GM18870 (cell line): ENCODE data around the gene C7orf57.
"Not testable (repeated sequence)": the region's sequence is repeated elsewhere in the genome, so short reads cannot be mapped to it uniquely, and the experiment has no call there.

ENCODE experiments used
- ATAC-seq: cut with Tn5 transposase; IDR thresholded peaks from one replicate; pipeline ENCODE4 v1.9.1; 2021; ENCODE audit warnings: moderate library complexity; ENCODE audit not compliant: unreplicated experiment

Gene C7orf57

DNA sequence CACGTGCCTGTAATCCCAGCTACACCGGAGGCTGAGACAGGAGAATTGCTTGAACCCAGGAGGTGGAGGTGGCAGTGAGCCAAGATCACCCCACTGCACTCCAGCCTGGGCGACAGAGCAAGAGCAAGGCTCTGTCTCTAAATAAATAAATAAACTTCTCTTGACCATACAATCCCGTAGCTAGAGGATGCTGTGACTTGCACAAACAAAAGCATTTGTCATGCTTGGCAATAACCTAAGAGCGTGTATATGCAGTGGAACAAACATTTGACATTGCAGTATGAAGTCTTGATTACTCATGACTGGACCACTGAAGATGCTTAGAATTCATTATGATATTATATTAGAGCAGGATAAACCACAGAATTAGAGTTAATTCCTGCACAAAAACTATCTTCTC lies 1.4 kb upstream of the C7orf57 start:
- ATAC-seq = no peak

DNA sequence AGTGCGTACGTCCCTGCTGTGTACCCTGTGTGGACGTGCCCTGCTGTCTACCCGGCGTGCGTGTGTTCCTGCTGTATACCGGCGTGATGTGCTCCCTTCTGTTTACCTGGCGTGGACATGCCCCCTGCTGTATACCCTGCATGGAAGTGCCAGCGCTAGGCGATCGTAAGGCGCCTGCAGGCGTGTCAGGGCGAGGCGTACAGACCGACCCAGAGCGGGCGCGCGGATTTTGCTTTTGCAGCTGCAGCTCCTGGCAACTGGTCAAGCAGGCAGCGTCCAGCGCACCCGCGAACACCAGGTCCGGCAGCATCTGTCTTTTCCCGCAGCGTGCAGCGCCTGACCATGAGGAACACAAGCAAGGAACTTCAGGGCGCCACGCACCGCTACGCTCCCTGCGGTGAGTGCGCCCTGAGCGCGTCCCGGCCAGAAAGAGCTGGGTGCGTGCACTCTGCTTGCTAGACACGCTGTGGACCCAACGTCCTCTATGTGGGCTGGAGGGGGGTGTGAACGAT lies 680 bp downstream of the C7orf57 start:
- ATAC-seq = no peak

DNA sequence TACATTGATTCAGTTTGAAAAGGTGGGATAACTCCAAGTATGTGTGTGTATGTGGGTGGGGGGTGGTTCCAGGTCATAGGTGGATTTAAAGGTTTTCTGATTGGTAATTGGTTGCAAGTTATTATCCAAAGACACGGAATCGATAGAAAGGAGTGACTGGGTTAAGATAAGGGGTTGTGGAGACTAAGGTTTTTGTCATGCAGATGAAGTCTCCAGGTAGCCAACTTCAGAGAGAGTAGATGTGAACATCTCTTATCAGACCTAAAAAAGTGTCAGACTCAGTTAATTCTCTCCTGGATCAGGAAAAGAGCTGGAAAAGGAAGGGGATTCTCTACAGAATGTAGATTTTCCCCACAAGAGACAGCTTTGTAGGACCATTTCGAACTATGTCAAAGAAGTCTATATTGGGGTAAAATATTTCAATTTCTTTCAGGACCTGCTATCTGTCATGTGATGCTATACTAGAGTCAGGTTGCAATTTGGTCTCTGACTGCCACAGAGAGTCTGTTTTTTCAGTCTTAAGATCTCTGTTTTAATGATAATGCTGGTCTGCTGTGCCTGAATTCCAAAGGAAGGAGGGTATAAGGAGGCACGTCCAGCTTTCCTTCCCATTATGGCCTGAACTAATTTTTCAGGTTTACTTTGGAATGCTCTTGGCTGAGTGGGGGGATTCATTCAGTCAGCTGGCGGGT lies 3.6 kb downstream of the C7orf57 start:
- no peak for ATAC-seq

DNA sequence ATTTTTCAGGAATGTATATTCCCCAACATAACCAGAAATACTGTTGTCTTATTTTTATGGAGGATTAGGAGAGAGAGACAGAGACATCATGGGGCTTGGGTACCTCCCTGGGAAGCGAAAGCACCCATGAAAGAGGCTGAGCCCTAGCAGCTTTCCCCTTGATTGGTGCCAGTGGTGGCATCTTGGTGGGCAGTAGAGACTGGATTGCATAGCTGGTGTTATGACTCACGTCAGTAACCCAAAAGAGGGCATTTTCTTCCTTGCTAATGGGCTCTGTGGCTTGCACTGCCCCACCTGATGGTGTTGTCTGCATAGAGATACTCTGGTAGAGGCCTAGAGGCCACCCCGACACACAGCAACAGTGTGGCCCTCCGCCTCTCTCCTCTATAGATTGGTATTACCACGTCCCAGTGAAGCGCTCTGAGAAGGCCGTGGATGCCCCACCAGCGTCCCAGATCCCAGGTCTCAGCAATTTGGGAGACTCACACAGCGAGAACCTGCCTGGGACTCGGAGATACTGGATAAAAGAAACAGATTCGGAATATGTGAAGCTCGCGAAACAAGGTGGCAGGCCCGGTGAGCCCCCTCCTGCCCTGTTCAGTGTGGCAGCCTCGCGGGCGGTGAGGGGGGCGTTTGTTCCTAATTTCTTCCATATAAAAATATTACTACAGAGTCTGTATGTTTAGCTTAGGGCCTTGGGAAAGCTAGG lies 5.8 kb downstream of the C7orf57 start:
- no peak for ATAC-seq

DNA sequence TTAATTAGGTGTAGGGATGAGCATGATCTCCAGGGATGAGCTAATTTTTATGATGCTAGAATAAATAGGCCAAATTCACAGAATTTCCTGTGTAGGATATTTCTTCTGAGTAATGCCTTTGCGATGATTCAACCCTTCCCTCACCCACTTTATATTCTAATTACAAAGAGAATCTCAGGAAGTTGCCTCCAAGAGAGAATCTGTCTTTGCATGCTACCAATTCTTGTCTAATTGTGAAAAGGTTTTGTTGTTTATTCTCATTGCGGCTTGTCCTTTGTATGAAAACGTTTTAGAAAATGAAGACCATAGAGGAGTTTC lies 6.3 kb downstream of the C7orf57 start:
- no peak for ATAC-seq

DNA sequence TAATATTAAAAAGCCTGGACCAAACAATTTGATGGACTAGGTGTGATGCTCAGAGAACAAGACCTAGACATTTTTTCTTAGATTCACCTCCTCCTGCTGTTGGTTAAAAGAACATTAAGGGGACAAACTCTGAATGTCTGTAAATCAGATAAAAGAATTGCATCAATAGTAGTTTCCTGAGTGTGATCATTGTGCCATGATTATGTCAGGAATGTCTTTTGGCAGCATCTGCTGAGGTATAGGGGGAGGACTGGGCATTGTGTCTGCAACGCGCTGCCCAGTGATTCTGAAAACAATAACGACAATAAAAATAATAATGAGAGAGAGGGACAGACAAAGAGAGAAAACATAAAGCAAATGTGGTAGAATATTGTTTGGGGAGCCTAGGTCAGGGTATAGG lies 6.9 kb downstream of the C7orf57 start:
- no peak for ATAC-seq

DNA sequence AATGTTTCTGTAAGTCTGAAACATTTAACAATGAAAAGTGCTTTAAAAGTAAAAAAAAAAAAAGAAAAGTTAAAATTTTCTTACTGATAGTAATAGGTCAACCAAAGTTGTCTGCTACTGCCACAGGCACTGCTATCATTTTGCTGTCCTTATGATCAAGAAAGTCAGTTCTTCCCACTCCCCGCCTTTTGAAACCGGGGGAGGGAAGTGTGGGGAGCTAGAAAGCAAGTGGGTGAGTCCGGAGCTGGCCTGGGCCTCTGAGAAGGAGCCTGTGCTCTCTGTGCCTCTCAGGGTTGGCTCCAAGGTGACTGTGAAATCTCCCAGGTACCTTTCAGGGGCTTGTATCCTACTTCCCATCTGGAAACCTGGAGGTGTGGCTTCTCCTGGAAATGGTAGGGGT lies 7.3 kb downstream of the C7orf57 start:
- ATAC-seq = no peak

DNA sequence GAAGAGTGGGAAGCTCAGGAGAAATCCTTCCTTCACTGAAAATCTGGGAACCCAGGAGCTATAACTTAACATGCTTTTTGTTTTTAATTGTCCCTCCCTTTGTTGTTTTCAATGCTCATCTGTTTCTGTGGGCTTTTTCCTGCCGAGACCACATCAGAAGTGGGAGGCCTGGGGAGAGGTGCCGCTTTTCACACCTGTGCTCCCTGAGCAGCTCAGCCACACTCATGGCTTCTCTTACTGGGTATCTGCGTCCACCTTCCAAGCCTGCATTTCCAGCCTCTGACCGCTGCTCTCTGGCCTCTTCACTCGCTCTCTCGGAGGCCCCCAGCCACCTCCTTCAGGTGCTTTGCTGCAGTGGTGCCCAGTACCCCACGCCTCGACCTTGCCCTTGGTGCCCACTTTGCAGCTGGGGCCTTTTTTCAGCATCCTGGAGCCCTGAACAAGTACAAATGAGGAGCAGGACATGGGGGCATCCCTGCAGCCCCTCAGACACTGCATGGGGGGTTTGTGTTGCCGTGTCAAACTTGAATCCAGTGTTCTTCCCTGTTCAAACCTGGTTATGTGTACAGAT lies 9.9 kb downstream of the C7orf57 start:
- no peak for ATAC-seq

DNA sequence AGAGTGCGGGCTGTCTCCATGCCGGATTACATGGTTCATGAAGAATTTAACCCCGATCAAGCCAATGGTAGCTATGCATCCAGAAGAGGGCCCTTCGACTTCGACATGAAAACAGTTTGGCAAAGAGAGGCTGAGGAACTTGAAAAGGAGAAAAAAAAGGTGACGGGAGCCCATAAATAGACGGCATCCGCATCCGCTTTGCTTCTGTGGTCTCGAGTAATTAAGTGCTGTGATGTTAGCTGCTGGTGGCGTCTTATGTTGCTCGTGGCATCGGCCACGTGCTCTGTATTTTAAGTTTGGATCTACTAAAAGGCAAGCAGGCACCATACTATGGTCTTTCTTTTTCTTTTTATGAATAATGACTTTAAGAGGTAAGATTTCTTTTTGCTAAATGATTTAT lies 11.1 kb downstream of the C7orf57 start:
- no peak for ATAC-seq

DNA sequence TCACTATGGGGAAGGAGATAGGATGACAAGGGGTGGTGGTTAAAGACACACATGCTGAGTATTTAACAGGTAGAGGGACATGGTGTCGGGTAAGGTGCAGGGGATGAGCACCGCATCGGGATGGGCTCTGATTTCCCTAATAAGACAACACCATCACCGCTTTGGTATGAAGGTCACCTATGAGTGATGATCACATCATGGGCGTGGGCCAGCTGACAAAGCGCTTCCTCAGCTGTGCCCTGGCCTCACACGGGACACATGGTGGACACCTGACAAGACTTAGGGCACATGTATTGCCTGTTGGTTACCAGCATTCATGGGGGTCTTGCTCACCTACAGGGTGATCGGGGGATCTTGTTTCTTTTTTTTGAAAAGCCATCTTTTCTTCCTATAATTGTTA lies 12.8 kb downstream of the C7orf57 start:
- ATAC-seq = no peak

DNA sequence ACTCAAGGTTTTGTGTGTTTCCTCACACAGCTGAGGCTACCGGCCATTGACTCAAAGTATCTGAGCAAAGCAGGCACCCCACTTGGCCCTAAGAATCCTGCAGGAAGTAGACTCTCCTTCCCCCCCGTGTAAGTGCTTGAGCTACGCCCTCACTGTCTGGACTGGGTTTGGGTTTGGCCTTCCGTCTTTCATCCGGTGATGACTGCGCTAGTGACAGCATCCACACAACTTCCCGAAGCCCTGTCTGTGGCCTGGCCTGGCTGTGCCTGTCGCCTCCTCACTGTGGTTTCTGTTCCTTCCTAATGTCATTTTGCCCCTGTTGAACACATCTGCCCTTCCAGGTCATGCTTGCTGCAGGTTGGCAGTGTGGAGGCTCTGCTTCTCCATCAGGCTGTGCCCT lies 14.5 kb downstream of the C7orf57 start:
- ATAC-seq = no peak

DNA sequence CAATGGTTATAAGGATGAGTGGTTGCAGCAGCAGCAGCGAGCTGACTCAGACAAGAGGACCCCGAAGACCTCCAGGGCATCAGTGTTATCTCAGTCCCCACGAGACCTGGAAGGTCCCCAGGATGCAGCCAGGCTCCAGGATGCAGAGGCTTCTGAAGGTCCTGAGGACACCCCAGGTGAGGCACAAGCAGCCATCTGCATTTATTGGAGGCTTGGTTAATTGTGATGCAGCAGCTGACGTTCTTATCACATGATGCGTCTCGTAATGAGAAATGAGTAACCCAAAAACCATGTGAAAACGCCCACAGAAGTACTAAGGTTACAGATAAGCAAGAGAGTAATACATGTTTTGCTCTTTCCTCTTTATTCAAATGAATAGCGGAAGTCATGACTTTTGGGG lies 17.4 kb downstream of the C7orf57 start:
- no peak for ATAC-seq

DNA sequence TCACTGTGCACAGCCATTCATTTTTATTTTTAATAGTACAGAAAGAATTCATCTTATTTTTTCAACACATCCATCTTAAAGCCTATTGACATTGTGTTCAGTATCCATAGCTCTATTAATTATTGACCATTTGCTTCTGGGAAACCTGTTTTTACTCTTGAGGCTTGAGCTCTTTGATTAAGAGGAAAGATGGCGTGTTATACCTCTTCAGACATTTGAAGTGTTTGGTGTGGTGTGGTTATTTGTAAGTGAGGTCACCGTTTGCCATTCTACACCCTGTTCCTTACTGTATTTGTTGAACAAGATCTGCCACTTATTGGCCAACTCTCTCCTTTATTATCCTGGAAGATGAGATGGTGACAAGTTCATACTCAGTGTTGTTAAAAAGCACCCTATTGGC lies 18.4 kb downstream of the C7orf57 start:
- ATAC-seq = no peak

DNA sequence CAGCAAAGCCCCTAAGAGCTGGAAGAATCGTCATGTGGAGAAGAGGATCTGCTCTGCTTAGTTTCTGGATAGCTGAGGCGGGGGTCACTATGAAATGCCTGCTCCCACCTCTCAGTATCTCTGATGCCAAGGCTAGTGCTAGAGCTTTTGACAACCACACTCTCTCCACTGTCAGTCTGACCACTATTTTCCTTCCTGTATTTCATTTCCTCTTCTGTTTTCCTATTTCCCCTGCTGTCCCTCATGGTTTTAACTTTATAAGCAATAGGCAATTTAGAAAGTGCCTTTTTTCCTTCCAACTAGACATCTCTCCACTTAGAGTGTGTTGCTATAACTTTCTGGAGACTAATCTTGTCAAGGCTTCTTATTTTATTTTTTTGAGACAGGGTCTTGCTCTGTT lies 23.6 kb downstream of the C7orf57 start:
- ATAC-seq = no peak

DNA sequence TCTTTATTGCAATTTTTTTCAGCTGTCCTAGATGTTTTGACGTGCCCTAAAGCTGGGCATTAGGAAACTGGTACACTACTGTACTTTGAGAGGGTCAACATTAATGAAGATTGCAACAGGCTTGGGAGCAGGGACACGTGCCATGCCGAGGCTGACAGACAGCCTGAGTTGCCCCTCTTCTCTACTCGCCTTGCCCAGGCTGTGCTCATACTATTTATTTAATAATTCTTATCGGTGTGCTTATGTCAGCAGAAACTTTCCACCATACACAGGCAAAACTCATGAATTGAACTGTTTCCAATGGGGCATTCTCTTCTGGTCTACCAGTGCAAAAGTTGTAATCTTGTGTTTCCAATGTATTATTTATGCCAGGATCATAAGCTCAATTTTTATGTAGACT lies 24.4 kb downstream of the C7orf57 start:
- ATAC-seq = no peak

DNA sequence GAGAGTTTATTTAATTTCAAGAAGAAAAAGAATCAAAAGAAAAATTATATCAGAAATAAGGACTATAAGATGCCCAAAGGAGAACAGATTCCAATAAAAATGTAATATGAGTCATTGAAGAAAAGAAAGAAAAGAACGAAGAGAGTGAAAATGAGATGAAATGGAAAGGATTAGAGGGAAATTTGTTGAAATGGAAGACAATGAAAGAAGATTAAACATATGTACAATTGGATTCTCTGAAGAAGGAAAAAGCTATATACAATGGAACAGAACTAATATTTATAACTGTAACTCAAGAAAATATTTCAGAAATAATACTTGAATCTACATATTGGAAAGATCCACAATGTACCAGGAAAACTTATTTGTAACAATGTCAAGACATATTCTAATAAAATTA lies 28.6 kb downstream of the C7orf57 start:
- no peak for ATAC-seq

DNA sequence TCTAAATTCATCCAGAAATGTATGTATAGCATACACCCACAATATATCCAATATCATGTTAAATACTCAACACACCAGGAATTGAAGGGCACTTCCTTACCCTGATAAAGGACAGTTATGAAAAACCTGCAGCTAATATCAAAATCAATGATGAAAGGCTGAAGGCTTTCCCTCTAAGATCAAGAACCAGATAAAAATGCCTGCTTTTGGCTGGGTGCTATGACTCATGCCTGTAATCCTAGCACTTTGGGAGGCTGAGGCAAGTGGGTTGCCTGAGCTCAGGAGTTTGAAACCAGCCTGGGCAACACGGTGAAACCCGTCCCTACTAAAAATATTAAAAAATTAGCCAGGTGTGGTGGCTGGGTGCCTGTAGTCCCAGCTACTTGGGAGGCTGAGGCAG lies 32.1 kb downstream of the C7orf57 start:
- no peak for ATAC-seq

DNA sequence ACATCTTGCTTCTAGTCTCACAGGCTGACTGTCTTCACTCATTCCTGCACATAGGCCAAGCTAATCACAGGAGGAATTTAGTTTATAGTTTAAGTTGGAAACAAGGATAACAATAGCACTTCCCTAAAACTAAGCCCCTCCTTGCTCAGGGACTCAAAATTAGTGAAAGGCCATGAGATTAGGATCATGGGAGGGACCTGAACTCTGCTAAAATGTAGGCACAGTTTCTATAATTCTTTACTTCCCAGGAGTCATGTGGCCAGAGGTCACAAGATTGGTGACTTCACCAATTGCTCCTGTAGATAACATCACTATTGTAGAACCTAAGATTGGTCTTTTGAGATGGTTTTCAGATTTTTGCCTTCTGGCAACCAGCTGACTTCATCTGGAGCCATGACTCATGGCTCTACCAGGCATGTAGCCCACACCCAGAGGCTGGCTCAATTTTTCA lies 38.9 kb downstream of the C7orf57 start:
- ATAC-seq = no peak

DNA sequence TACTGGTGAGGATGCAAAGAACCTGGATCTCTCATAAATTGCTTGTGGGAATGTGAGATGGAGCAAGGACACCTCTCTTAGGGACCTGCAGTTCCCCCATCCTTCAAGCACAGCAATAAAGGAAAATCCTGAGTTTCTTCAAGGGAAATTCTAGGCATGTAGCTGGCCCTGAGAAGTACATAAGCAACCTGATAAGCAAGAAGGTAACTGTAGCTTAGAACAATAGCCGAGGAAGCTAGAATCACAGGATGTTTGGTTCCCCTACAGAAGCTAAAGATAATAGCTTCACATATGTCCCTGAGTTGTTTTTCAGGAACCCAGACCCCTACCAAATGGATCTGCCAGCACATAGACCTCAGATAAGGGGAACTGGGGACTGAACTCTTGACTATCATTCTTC lies 42.1 kb downstream of the C7orf57 start:
- ATAC-seq = no peak

DNA sequence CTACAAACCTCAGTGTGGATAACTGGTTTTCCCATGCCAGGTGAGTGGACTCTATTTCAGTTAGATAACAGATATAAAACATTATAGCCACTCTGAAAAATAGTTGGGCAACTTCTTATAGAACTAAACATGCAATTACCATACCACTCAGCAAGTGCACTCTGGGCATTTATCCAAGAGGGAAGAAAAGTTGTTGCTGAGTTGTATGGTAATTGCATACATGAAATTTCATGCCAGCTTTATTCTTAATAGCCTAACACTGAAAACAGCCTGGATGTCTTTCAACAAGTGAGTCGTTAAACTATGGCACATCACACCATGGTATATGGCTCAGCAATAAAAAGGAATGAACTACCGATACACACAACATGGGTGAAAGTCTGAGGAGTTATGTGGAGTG lies 43.1 kb downstream of the C7orf57 start:
- no peak for ATAC-seq

DNA sequence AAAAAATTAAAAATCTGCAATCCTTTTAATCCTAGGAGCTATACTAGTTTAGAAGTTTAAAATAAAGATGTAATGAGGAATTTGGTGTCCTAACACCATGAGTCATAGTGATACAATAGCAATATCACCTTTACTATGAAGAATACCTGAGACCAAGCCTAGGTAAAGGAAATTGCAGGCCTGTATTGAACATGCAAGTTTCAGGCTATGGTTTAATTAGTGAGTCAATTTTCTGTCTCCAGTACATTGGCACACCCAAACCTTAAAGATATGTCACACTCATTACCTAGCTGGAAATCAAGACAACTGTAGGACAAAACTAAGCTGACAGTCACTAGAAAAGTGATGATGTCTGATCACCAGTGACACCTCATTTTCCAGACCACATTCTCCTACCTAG lies 47.0 kb downstream of the C7orf57 start:
- not testable (repeated sequence) for ATAC-seq

DNA sequence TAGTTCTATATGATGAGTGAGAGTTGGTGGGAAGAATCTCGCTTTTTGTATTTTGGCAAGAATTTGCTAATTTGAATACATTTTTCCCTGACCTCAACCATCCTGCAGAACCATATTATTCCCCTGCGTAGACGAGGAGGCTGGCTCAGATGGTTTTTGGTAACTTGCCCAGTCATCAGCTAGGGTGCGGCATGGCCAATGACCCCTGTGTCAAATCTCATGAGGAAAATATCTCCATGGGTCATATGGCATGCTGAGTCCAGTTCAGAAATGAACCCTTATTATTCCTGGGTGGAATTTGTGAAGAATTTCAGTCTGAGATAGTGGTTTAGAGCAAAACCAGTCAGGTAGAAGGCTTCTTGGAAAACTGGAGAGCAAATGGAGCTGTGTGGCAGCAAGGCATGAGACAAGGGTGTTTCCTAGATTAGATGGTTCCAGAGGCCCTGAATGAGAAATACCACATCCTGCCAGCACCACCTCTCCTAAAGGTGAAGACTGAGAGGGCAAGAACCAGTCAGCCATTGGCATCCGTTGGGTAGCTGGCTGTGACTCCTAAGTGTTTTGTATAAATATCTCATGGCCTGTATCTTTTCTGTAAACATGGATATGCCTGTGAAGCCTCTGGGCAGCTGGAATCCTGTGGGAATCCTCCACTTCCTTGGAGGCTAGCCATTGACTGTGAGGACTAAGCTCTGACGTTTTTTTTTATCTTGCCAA lies 47.9 kb downstream of the C7orf57 start:
- ATAC-seq = no peak
